ENCODE data around the gene USHBP1. TPM values are rescaled to one million over a fixed set of nuclear protein-coding genes. Genes with fewer than 3 reads are reported as not detected.
"Not testable (repeated sequence)": the region's sequence is repeated elsewhere in the genome, so short reads cannot be mapped to it uniquely, and the experiment has no call there.

Gene USHBP1
- total RNA-seq, 4 donors from 2014 or later: 2.4 to 43.3 (median 5.8) TPM

DNA sequence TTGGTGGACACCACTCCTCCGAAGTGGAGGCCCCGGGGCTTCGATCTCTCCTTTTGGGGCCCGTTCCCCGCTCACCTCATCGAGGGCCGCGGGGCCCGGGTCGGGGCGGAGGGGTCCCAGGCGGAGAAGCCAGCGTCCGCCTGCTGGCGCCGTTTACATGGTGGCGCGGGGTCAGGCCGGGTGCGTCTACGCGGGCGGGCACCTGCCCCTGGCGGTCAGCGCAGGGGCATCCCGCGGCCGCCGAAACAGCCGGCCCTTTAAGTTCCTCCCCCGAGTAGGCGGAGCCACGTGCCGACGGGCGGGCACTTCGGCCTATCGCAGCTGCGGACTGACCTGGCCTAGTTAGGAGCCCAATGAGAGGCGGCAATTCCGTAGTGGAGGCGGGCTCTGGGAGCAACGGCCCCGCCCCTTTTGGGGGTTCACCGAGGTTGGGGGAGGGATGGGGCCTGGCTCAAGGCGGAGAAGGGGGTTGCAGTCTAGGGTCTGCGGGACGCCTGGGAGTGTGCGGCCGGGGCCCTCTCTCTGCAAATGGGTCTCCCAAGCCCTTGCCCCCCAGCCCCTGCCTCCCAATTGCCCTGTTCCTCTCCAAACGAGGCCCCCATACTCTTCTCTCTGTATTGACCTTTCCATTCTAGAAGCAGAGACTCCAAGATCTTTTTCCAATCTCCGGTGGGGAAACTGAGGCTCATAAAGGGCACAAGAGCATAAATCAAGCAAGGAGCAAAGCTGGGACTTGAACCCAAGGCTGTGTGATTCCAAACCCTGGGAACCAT is 38.8 kb upstream of the USHBP1 start, which contains the start of gene ABHD8:
ABHD8 (minus strand) TSS at position 259 of the 773 bp plus-strand sequence. CDS start 1,809 bp downstream, outside the sequence.
- peak; percentile 80 for ATAC-seq (ENCODE audit: low FRiP score)
- DNase-seq (ENCODE audit: low spot score): peak; percentile 87
- TF ChIP-seq, protein P1, sequence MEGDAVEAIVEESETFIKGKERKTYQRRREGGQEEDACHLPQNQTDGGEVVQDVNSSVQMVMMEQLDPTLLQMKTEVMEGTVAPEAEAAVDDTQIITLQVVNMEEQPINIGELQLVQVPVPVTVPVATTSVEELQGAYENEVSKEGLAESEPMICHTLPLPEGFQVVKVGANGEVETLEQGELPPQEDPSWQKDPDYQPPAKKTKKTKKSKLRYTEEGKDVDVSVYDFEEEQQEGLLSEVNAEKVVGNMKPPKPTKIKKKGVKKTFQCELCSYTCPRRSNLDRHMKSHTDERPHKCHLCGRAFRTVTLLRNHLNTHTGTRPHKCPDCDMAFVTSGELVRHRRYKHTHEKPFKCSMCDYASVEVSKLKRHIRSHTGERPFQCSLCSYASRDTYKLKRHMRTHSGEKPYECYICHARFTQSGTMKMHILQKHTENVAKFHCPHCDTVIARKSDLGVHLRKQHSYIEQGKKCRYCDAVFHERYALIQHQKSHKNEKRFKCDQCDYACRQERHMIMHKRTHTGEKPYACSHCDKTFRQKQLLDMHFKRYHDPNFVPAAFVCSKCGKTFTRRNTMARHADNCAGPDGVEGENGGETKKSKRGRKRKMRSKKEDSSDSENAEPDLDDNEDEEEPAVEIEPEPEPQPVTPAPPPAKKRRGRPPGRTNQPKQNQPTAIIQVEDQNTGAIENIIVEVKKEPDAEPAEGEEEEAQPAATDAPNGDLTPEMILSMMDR (IDR thresholded peaks at IDR 0.05): no peak

DNA sequence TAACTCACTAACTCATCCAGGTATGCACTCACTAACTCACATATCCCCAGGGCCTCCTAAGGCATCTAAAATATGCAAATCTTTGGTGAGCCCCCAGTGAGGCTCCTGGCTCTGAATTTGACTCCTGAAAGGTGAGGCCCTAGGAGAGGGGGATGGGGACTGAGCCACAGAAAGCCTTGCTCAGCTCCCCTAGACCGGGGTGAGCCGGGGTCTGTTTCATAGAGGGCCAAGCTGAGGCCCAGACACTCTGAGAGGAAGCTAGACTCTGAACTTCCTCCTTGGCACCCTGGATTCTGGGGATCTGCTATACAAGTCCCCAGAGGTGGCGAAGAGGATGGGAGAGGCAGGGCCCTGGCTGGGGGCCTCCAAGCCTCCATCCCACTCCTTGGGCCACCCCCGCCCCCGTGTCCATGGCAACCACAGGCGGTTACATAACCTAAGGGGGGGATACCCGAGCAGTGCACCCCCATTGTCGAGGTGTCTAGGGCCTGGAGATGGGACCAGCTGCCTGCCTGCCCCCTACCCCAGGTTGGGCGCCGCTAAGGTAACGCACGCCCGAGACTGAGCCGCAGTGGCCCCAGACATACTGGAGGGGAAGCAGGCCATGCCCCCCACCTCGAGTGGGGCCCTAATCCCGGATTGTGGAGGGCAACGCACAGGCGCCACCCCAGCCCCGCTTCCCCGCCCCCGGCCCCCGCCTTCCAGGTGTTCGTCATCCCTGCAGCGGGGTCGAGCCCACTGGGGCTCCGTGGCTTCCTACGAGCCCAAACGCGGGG is 38.0 kb upstream of the USHBP1 start:
- DNase-seq (ENCODE audit: low spot score) (no peak), ATAC-seq (ENCODE audit: low FRiP score) (no peak)
- TF ChIP-seq, protein P1 (IDR thresholded peaks at IDR 0.05): no peak

DNA sequence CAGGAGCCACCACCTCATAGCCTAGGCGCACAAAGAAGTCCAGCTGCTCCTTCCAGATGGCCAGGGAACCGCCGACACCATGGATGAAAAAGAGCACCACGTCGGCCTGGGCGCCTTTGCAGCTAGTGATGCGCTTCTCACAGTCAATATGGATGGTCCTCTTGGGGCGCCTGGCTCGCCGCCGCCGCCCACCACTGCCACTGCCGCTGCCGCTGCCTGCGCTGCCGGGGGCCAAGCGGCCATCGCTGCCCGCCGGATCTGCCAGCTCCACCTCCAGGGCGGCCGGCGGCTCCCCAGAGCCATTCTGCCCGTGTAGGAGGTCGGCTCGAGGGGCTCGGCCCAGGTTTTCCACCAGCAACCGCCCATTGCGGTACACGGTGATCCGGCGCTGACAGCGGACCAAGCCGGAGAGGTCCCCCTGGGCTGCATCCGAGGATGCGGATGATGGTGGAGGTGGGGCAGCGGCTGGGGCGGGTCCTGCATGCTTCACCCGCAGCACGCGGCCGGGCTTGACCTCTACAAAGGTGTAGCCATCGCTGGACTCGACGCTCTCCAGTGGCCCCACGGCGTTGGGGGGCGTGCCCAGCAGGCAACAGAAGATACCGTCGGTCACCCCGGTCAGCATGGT is 36.6 kb upstream of the USHBP1 start:
- TF ChIP-seq, protein P1 (IDR thresholded peaks at IDR 0.05): no peak
- ATAC-seq (ENCODE audit: low FRiP score) (no peak), DNase-seq (ENCODE audit: low spot score) (no peak)

DNA sequence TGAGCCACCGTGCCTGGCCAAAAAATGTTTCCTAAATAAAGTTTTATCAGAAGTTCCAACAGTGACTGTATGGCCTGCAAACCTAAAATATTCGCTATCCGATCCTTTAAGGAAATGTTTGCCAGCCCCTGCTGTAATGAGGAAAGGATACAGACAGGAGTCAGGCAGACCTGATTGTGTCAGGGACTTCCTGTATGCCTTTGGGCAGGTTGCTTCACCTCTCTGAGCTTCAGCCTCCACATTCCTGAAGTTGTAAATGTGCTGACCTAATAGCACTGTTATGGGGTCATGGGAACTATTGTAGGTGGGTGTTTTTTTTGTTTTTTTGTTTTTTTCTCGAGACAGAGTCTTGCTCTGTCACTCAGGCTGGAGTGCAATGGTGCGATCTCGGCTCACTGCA is 32.4 kb upstream of the USHBP1 start:
- DNase-seq (ENCODE audit: low spot score) (no peak), ATAC-seq (ENCODE audit: low FRiP score) (no peak)
- TF ChIP-seq, protein P1 (IDR thresholded peaks at IDR 0.05): no peak

DNA sequence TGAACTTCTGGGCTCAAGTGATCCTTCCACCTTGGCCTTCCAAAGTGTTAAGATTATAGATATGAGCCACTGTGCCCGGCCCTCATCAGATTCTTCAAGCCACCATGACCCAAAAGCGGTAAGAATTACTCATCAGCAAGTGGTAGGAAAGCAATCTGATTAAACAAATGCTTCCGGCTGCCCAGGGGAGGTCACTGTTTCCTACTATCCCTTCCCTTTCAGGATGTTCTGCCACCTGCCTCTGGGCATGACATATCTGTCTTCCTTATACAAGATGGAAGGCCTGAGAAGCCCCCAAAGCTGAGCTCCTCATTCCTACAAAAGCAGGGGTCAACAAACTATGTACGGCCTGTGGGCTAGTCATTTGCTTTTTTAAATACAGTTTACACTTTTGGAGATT is 31.7 kb upstream of the USHBP1 start:
- TF ChIP-seq, protein P1 (IDR thresholded peaks at IDR 0.05): no peak
- ATAC-seq (ENCODE audit: low FRiP score) (no peak), DNase-seq (ENCODE audit: low spot score) (no peak)

DNA sequence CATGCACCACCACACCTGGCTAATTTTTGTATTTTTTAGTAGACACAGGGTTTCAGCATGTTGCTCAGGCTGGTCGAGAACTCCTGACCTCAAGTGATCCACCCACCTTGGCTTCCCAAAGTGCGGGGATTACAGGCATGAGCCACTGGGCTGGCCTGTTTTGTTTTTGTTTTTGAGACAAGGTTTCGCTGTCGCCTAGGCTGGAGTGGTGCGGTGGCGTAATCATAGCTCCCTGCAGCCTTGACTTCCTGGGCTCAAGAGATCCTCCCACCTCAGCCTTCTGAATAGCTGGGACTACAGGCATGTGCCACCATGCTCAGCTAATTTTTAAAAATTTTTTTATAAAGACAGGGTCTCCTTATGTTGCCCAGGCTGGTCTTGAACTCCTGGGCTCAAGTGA is 31.0 kb upstream of the USHBP1 start:
- DNase-seq (ENCODE audit: low spot score); ATAC-seq (ENCODE audit: low FRiP score): not testable (repeated sequence)
